Measurements from ENCODE around the gene MAP6D1.

DNA sequence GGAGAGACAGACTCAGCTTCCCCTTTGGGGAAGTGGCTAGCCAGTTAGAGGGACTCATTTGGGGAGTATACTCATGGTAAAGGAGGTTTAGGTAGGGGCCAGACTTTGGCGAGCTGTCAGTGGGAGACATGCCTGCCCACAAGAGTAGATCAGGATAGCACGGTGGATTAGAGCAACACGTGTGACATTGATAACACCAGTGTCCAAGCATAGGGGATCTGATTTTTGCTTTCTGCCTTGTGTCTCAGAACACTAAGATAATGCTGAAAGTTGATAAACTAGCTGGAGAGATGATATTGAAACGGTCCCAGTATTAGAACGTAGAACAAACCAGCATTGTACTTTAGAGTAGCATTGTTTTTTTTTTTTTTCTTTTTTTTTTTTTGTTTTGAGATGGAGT lies 25.9 kb downstream of the MAP6D1 start:
- TF ChIP-seq, protein P1, sequence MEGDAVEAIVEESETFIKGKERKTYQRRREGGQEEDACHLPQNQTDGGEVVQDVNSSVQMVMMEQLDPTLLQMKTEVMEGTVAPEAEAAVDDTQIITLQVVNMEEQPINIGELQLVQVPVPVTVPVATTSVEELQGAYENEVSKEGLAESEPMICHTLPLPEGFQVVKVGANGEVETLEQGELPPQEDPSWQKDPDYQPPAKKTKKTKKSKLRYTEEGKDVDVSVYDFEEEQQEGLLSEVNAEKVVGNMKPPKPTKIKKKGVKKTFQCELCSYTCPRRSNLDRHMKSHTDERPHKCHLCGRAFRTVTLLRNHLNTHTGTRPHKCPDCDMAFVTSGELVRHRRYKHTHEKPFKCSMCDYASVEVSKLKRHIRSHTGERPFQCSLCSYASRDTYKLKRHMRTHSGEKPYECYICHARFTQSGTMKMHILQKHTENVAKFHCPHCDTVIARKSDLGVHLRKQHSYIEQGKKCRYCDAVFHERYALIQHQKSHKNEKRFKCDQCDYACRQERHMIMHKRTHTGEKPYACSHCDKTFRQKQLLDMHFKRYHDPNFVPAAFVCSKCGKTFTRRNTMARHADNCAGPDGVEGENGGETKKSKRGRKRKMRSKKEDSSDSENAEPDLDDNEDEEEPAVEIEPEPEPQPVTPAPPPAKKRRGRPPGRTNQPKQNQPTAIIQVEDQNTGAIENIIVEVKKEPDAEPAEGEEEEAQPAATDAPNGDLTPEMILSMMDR (conservative IDR thresholded peaks at IDR 0.05 in 1 of 2, IDR thresholded peaks at IDR 0.05 in 1 of 2; ENCODE audit: extremely low read depth in 1 of 2, insufficient read depth in 1 of 2, low read depth in 1 of 2, low read length in 2 of 2): no peak
- TF ChIP-seq EZH2 (IDR thresholded peaks at IDR 0.05; ENCODE audit: borderline replicate concordance, low read length): no peak
